Epithelial cell of umbilical artery (primary cell): ENCODE data around the gene U2AF1L4. TPM values are rescaled to one million over a fixed set of nuclear protein-coding genes. Genes with fewer than 3 reads are reported as not detected.

ENCODE experiments used
- total RNA-seq: library from RNA; depleted of rRNA; stranded (reverse); fragments of >200 nt; gene quantifications from 2 replicates; pipeline ENCODE4 v1.2.3, GENCODE V29; 2014

Gene U2AF1L4, protein sequence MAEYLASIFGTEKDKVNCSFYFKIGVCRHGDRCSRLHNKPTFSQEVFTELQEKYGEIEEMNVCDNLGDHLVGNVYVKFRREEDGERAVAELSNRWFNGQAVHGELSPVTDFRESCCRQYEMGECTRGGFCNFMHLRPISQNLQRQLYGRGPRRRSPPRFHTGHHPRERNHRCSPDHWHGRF
- total RNA-seq: 3.9 and 14.0 TPM in 2 replicates

GRCh38 chr19:35745328-35746086 is at the start of gene U2AF1L4, which contains the start of gene PSENEN:
Gene U2AF1L4, minus strand, starts transcription at chr19:35745418. Its CDS starts 27 bp downstream, at chr19:35745391.
Gene PSENEN, plus strand, starts transcription at chr19:35745651. Its CDS starts 280 bp downstream, at chr19:35745931.

GRCh38 chr19:35775298-35776101 is 30.3 kb upstream of the U2AF1L4 start, which contains the start of gene ARHGAP33:
Gene ARHGAP33, plus strand, starts transcription at chr19:35775564. Its CDS starts 95 bp downstream, at chr19:35775659.

GRCh38 chr19:35757749-35758608 is 12.8 kb upstream of the U2AF1L4 start, which contains the start of gene PROSER3:
Gene PROSER3, plus strand, starts transcription at chr19:35758176. Its CDS starts 40 bp downstream, at chr19:35758216.

DNA sequence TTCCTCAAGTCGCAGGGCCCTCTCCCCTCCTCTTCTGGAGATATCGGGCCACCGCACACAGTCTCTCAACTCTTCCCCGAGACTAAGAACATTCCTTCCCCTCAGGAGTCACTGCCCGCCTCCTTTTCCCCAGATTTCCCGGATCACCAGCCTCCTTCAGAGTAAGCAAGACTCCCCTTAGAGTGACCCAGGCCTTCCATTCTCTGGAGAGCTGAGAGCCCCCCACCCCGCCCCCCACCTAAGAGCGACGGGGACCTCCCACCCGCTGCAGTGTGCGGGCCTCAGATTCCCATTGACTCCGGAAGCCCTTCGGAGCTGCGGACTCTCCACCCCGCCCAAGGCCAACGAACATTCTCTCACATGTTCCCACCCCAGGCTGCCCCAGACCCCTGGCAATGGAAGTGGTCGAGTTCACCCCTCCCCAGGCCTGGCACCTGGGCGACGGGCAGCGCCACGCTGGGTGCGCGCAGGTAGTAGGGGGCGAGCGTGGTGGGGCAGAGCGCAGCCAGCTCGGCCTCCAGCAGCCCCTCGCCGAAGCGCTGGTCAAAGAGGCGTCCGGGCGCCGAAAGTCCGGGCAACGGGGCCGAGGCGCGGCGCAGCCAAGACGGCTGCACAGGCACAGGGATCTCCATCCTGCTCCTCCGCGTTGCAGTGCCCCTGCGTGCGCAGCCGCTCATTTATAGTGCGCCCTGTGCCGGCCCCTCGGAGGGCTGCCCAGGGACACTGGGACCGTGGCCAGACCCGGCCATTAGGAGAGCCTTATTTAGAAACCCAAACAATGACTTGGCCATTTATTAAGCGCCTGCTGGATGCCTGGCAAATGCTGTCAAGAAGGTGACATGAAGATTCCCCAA is 11.4 kb upstream of the U2AF1L4 start, which contains the start of gene HSPB6:
TSS of gene HSPB6 (minus strand) at position 653 of the 854 bp plus-strand sequence. CDS start at position 632, 21 bp downstream.

GRCh38 chr19:35748106-35749020 is 3.1 kb upstream of the U2AF1L4 start, which contains the start of gene LIN37:
Gene LIN37, plus strand, starts transcription at chr19:35748576. Its CDS starts 149 bp downstream, at chr19:35748725.

DNA sequence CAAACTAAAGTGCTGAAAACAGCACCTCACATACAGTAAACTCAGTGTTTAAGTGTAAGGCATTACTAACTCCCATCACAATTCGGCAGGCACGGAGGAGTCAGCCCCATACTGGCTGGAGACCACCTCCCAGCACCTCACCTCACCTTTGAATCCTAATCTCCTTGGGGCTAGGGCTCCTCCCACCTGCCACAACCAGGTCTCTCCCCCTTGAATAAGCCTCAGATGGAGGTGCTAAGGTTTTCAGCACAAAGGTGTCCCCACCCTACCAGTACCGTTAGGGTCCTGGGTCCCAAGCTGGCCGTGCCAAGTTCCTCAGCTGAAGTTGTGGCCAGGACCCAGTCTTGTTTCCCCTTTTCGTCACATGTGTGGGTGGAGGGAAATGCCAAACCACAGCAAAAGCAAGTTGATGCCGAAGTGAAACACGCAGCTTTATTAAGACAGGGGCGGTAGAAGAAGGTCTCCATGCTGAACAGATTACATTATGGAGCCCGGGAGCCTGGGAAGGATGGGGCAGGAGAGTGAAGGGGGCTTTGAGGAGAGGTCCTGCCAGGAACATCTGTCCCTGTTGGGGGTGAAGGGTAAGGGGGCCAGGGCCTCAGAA is 3.0 kb downstream of the U2AF1L4 start, which contains the start of gene IGFLR1:
TSS of gene IGFLR1 (minus strand) at position 332 of the 604 bp plus-strand sequence. CDS start 1,272 bp downstream, outside the sequence.

GRCh38 chr19:35717665-35718344 is 27.4 kb downstream of the U2AF1L4 start, which contains the start of gene KMT2B:
Gene KMT2B, plus strand, starts transcription at chr19:35718003. Its CDS starts 16 bp downstream, at chr19:35718019.

DNA sequence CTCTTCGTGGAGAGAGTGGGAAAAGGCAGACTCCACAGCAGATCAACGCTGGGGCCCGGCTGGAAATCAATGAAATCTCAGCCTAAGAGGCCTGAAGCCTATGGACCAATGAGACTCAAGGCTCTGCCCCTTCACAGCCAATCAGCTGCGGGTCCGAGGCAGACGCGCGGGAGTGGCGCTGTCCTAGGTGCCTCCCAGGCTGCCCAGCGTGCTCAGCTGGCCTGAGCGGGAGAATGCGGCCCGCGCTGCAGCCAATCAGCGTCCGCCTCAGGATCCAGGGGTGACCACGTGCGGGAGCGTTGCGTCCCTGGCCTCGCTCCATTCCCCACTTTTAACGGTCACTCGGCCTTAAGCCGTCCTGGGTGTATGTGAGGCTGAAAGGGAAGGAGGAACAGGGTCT is 41.0 kb downstream of the U2AF1L4 start, which contains the start of gene ZBTB32:
TSS of gene ZBTB32 (plus strand) at position 341 of the 400 bp plus-strand sequence. CDS start 10,069 bp downstream, outside the sequence.

Other genes with a start within 250 kb of the U2AF1L4 start
- gene DMKN, start 231.8 kb downstream of the U2AF1L4 start, total RNA-seq: not detected in 2 replicates
- gene SBSN, start 217.1 kb downstream of the U2AF1L4 start, total RNA-seq: not detected in 2 replicates
- gene GAPDHS, start 212.0 kb downstream of the U2AF1L4 start, total RNA-seq: not detected in 2 replicates
- 72.6 and 78.6 TPM in 2 replicates for gene TMEM147, start 199.8 kb downstream of the U2AF1L4 start, total RNA-seq
- gene ATP4A, start 181.8 kb downstream of the U2AF1L4 start, total RNA-seq: not detected in 2 replicates
- gene PMIS2, start 159.2 kb downstream of the U2AF1L4 start, total RNA-seq: not detected in 2 replicates
- 6.8 and 9.9 TPM in 2 replicates for gene HAUS5, start 132.7 kb downstream of the U2AF1L4 start, total RNA-seq
- 48.3 and 53.3 TPM in 2 replicates for gene RBM42, start 116.4 kb downstream of the U2AF1L4 start, total RNA-seq
- gene ETV2, start 103.7 kb downstream of the U2AF1L4 start, total RNA-seq: 0.30 TPM in 1 of 2 replicates, not detected in the other
- 282 and 403 TPM in 2 replicates for gene COX6B1, start 97.1 kb downstream of the U2AF1L4 start, total RNA-seq
- gene UPK1A, start 78.9 kb downstream of the U2AF1L4 start, total RNA-seq: not detected in 2 replicates
- gene ZBTB32, start 40.9 kb downstream of the U2AF1L4 start, total RNA-seq: not detected in 2 replicates
- gene KMT2B, start 27.4 kb downstream of the U2AF1L4 start, total RNA-seq: 3.6 and 7.0 TPM in 2 replicates
- 0.91 and 4.2 TPM in 2 replicates for gene IGFLR1, start 3.0 kb downstream of the U2AF1L4 start, total RNA-seq
- 14.0 and 15.2 TPM in 2 replicates for gene PSENEN, start 233 bp upstream of the U2AF1L4 start, total RNA-seq
- 5.2 and 9.0 TPM in 2 replicates for gene LIN37, start 3.2 kb upstream of the U2AF1L4 start, total RNA-seq
- gene HSPB6, start 11.6 kb upstream of the U2AF1L4 start, total RNA-seq: 0.65 and 3.0 TPM in 2 replicates
- 2.6 and 4.0 TPM in 2 replicates for gene PROSER3, start 12.8 kb upstream of the U2AF1L4 start, total RNA-seq
- gene ARHGAP33, start 30.1 kb upstream of the U2AF1L4 start, total RNA-seq: 2.6 and 4.0 TPM in 2 replicates
- not detected in 2 replicates for gene PRODH2, start 67.4 kb upstream of the U2AF1L4 start, total RNA-seq
- not detected in 2 replicates for gene NPHS1, start 107.1 kb upstream of the U2AF1L4 start, total RNA-seq
- 0.15 TPM in 1 of 2 replicates, not detected in the other for gene KIRREL2, start 111.5 kb upstream of the U2AF1L4 start, total RNA-seq
- gene APLP1, start 123.2 kb upstream of the U2AF1L4 start, total RNA-seq: 1.2 and 5.5 TPM in 2 replicates
- 1.6 and 17.5 TPM in 2 replicates for gene NFKBID, start 155.1 kb upstream of the U2AF1L4 start, total RNA-seq
- not detected in 2 replicates for gene HCST, start 157.1 kb upstream of the U2AF1L4 start, total RNA-seq
- not detected in 2 replicates for gene TYROBP, start 162.9 kb upstream of the U2AF1L4 start, total RNA-seq
- gene LRFN3, start 191.0 kb upstream of the U2AF1L4 start, total RNA-seq: 1.3 and 2.4 TPM in 2 replicates
- gene SDHAF1, start 249.8 kb upstream of the U2AF1L4 start, total RNA-seq: 10.9 and 18.2 TPM in 2 replicates